GM19099 (cell line): ENCODE results near the gene IRAK3.

Source experiments
- POLR2A ChIP-seq: IDR thresholded peaks from 3 replicates; pipeline ENCODE4 v1.6.1; 2011; ENCODE audit warnings: low read depth; ENCODE audit not compliant: insufficient read length; ENCODE audit errors: extremely low read depth

IRAK3 gene

GRCh38 chr12:66163289-66163688 lies 25.7 kb upstream of the IRAK3 start:
- no peak for TF ChIP-seq POLR2A

- TF ChIP-seq POLR2A: no peak
Measured at GRCh38 chr12:66164349-66164821, 24.6 kb upstream of the IRAK3 start.

- TF ChIP-seq POLR2A: no peak
Measured at GRCh38 chr12:66165141-66165540, 23.9 kb upstream of the IRAK3 start.

- TF ChIP-seq POLR2A: no peak
Measured at GRCh38 chr12:66166561-66166960, 22.5 kb upstream of the IRAK3 start.

GRCh38 chr12:66168410-66168809 lies 20.6 kb upstream of the IRAK3 start:
- TF ChIP-seq POLR2A: no peak

GRCh38 chr12:66169221-66170170 lies 19.5 kb upstream of the IRAK3 start, which contains the start of gene TMBIM4:
TMBIM4 (minus strand) TSS chr12:66169996; CDS start chr12:66169951, 45 bp downstream.
- peak; percentile 89 for TF ChIP-seq POLR2A

- no peak for TF ChIP-seq POLR2A
Measured at GRCh38 chr12:66170606-66171005, 18.4 kb upstream of the IRAK3 start.

GRCh38 chr12:66176105-66176900 lies 12.7 kb upstream of the IRAK3 start:
- TF ChIP-seq POLR2A: no peak

- TF ChIP-seq POLR2A: no peak
Measured at GRCh38 chr12:66182956-66183355, 6.1 kb upstream of the IRAK3 start.

- TF ChIP-seq POLR2A: no peak
Measured at GRCh38 chr12:66187036-66187435, 2.0 kb upstream of the IRAK3 start.

- no peak for TF ChIP-seq POLR2A
Measured at GRCh38 chr12:66187821-66188220, 1.2 kb upstream of the IRAK3 start.

- TF ChIP-seq POLR2A: no peak
Measured at GRCh38 chr12:66189486-66189843, 451 bp downstream of the IRAK3 start.

GRCh38 chr12:66189889-66190288 lies 875 bp downstream of the IRAK3 start:
- no peak for TF ChIP-seq POLR2A

GRCh38 chr12:66190519-66191370 lies 1.7 kb downstream of the IRAK3 start:
- no peak for TF ChIP-seq POLR2A
